Loucy (cell line): ENCODE results near the gene SAGE1.

Experiments used
- H2AFZ ChIP-seq: fragments of 200-600 bp; sonication (generic); 2 replicates; pipeline ENCODE4 v1.6.0; 2016; ENCODE audit warnings: antibody characterized with exemption, mild to moderate bottlenecking, low read length, moderate library complexity
- H3F3A ChIP-seq: fragments of 200-600 bp; 2 replicates; pipeline ENCODE4 v1.6.0; 2016; ENCODE audit warnings: antibody characterized with exemption, low read depth, mild to moderate bottlenecking
- H3K27me3 ChIP-seq: fragments of 200-600 bp; sonication (generic); 2 replicates; pipeline ENCODE4 v1.6.1; 2014; ENCODE audit warnings: low read length, mild to moderate bottlenecking; ENCODE audit not compliant: insufficient read depth, poor library complexity, severe bottlenecking
- H3K36me3 ChIP-seq: fragments of 200-600 bp; sonication (generic); 2 replicates; pipeline ENCODE4 v1.6.1; 2016; ENCODE audit warnings: low read length; ENCODE audit not compliant: insufficient read depth
- H3K4me1 ChIP-seq: fragments of 200-600 bp; sonication (generic); 2 replicates; pipeline ENCODE4 v1.5.1; 2014; ENCODE audit warnings: low read length, mild to moderate bottlenecking; ENCODE audit not compliant: insufficient read depth, poor library complexity, severe bottlenecking
- H3K4me2 ChIP-seq: fragments of 200-600 bp; sonication (generic); 2 replicates; pipeline ENCODE4 v1.6.0; 2014; ENCODE audit warnings: antibody characterized with exemption, low read length, low read depth, mild to moderate bottlenecking; ENCODE audit not compliant: poor library complexity, severe bottlenecking
- H3K4me3 ChIP-seq: fragments of 200-600 bp; sonication (generic); 2 replicates; pipeline ENCODE4 v1.5.1; 2014; ENCODE audit warnings: low read length, mild to moderate bottlenecking, mixed read lengths; ENCODE audit not compliant: poor library complexity, severe bottlenecking
- H3K79me2 ChIP-seq: fragments of 200-600 bp; sonication (generic); 2 replicates; pipeline ENCODE4 v1.6.1; 2014; ENCODE audit warnings: low read length; ENCODE audit not compliant: insufficient read depth
- H3K9ac ChIP-seq: fragments of 200-600 bp; sonication (generic); 2 replicates; pipeline ENCODE4 v1.6.0; 2014; ENCODE audit warnings: mild to moderate bottlenecking, low read depth, low read length, moderate library complexity; ENCODE audit not compliant: poor library complexity, severe bottlenecking
- H3K9me2 ChIP-seq: fragments of 200-600 bp; sonication (generic); replicated peaks from 2 replicates; pipeline ENCODE4 v1.6.1; 2016; ENCODE audit warnings: low read depth, low read length, mixed read lengths
- H3K9me3 ChIP-seq: fragments of 200-600 bp; sonication (generic); 2 replicates; pipeline ENCODE4 v1.6.1; 2014; ENCODE audit warnings: mild to moderate bottlenecking, antibody characterized with exemption, low read length, low read depth; ENCODE audit not compliant: insufficient read depth
- H4K20me1 ChIP-seq: fragments of 200-600 bp; sonication (generic); 2 replicates; pipeline ENCODE4 v1.6.0; 2014; ENCODE audit warnings: antibody characterized with exemption, low read length, mild to moderate bottlenecking; ENCODE audit not compliant: insufficient read depth, poor library complexity, severe bottlenecking
- CTCF ChIP-seq: fragments of 200-600 bp; sonication (generic); conservative IDR thresholded peaks from 2 replicates; pipeline ENCODE4 v1.5.1; 2014; ENCODE audit warnings: mild to moderate bottlenecking, antibody characterized with exemption, low read length
- EZH2phosphoT487 ChIP-seq: fragments of 200-600 bp; IDR thresholded peaks from 2 replicates; pipeline ENCODE4 v1.6.1; 2018; ENCODE audit warnings: antibody characterized with exemption, mild to moderate bottlenecking, moderate library complexity, borderline replicate concordance

The SAGE1 gene

GRCh38 chrX:135927897-135928296 lies 34.4 kb downstream of the SAGE1 start:
- H2AFZ ChIP-seq, result no peak overlapping the region
- H3K9ac ChIP-seq, result no peak overlapping the region
- no peaks in the 10 kb centered on the region for H3K9me3 ChIP-seq
- no peaks in the 10 kb centered on the region for H3K27me3 ChIP-seq
- H3K4me3 ChIP-seq, result no peak overlapping the region
- TF ChIP-seq EZH2phosphoT487, result no peak
- H3K79me2 ChIP-seq, result no peaks in the 10 kb centered on the region
- no peaks in the 10 kb centered on the region for H3F3A ChIP-seq
- H4K20me1 ChIP-seq, result no peaks in the 10 kb centered on the region
- H3K4me2 ChIP-seq, result no peak overlapping the region
- no peaks in the 10 kb centered on the region for H3K36me3 ChIP-seq
- H3K4me1 ChIP-seq, result no peaks in the 10 kb centered on the region
- H3K9me2 ChIP-seq, result no peaks in the 10 kb centered on the region

GRCh38 chrX:135931644-135932487 lies 38.4 kb downstream of the SAGE1 start:
- TF ChIP-seq EZH2phosphoT487, result no peak
- TF ChIP-seq CTCF, result peak; percentile 47
- Histone ChIP-seq H3K4me3 (no peak overlapping the region), H3K9me2 (no peaks in the 10 kb centered on the region), H3K9ac (no peak overlapping the region), H2AFZ (no peak overlapping the region), H4K20me1 (no peaks in the 10 kb centered on the region), H3K79me2 (no peaks in the 10 kb centered on the region), H3K4me1 (no peaks in the 10 kb centered on the region), H3K36me3 (no peaks in the 10 kb centered on the region), H3K4me2 (no peak overlapping the region), H3K9me3 (no peaks in the 10 kb centered on the region), H3K27me3 (no peaks in the 10 kb centered on the region), H3F3A (no peaks in the 10 kb centered on the region)

DNA sequence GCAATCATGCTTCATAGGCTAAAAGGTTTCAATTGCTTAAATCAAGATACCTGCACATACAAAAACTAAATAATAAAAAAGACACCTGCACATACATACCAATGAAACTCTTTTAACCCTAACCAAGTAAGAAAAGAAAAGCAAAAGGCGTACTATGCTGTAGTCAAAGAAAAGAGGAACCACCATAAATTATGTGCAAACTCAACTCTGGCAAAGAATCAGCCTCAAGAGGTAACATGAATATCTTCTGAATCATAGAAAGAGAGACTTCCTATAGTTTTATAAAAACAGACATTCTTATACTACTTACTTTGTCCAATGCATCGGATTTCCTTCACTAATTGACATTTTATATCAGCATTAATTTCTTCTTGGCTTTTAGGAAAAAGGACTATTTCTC lies 51.0 kb downstream of the SAGE1 start:
- Histone ChIP-seq H3F3A (no peaks in the 10 kb centered on the region), H2AFZ (no peak overlapping the region), H3K9me2 (no peaks in the 10 kb centered on the region), H3K9ac (no peak overlapping the region), H3K27me3 (no peaks in the 10 kb centered on the region), H3K4me3 (no peak overlapping the region), H4K20me1 (no peaks in the 10 kb centered on the region), H3K36me3 (no peaks in the 10 kb centered on the region), H3K4me2 (no peak overlapping the region), H3K9me3 (no peaks in the 10 kb centered on the region), H3K79me2 (no peaks in the 10 kb centered on the region), H3K4me1 (no peaks in the 10 kb centered on the region)
- TF ChIP-seq EZH2phosphoT487 (no peak), CTCF (no peak)

DNA sequence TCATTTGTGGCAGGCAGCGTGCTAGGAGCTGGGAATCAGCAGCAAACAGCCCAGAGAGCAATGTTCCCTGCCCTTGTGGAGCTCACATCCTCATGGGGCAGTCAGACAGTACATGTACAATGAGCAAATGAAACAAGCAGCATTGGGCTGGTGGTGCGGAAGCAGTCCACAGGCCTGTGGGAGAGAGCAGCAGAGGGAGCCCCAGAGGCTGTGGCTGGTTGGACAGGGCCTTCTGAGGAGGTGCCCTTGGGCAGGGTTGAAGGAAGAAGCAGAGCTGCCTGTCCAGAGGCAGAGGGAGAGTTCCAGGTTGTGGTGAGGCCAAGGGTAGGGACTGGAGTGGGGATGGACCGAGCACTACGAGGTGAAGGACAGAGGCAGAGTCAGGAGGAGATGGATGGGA lies 57.8 kb downstream of the SAGE1 start:
- Histone ChIP-seq H3K4me3 (no peak overlapping the region), H3F3A (no peaks in the 10 kb centered on the region), H3K27me3 (no peaks in the 10 kb centered on the region), H3K4me2 (no peak overlapping the region), H3K9ac (no peak overlapping the region), H3K79me2 (no peaks in the 10 kb centered on the region), H2AFZ (no peak overlapping the region), H3K36me3 (no peaks in the 10 kb centered on the region), H4K20me1 (no peaks in the 10 kb centered on the region), H3K9me3 (no peaks in the 10 kb centered on the region), H3K4me1 (no peaks in the 10 kb centered on the region), H3K9me2 (no peaks in the 10 kb centered on the region)
- TF ChIP-seq EZH2phosphoT487, result no peak
- TF ChIP-seq CTCF, result no peak
